Breast epithelium (tissue), 3 donors: Measurements from ENCODE around the gene NRIP2.

ENCODE experiments used
- POLR2A ChIP-seq: fragments of 450-650 bp; IDR thresholded peaks from one replicate; pipeline ENCODE4 v1.6.1; 2016; ENCODE audit warnings: antibody characterized with exemption, mild to moderate bottlenecking, moderate library complexity
- POLR2AphosphoS5 ChIP-seq, 3 donors: sonication (generic); formaldehyde crosslinking; IDR thresholded peaks; one replicate each; pipeline ENCODE4 v1.6.1; 2017; ENCODE audit warnings: antibody characterized with exemption in 3 of 3
- TF ChIP-seq, protein P1 (sequence below), 3 donors: fragments of 450-650 bp; IDR thresholded peaks; one replicate each; pipeline ENCODE4 v1.5.1; 2016 to 2017; ENCODE audit warnings: antibody characterized with exemption in 3 of 3, mild to moderate bottlenecking in 3 of 3, moderate library complexity in 3 of 3

- TF ChIP-seq POLR2AphosphoS5 (IDR thresholded peaks at IDR 0.05) (no peak), POLR2A (no peak)
- TF ChIP-seq, protein P1, sequence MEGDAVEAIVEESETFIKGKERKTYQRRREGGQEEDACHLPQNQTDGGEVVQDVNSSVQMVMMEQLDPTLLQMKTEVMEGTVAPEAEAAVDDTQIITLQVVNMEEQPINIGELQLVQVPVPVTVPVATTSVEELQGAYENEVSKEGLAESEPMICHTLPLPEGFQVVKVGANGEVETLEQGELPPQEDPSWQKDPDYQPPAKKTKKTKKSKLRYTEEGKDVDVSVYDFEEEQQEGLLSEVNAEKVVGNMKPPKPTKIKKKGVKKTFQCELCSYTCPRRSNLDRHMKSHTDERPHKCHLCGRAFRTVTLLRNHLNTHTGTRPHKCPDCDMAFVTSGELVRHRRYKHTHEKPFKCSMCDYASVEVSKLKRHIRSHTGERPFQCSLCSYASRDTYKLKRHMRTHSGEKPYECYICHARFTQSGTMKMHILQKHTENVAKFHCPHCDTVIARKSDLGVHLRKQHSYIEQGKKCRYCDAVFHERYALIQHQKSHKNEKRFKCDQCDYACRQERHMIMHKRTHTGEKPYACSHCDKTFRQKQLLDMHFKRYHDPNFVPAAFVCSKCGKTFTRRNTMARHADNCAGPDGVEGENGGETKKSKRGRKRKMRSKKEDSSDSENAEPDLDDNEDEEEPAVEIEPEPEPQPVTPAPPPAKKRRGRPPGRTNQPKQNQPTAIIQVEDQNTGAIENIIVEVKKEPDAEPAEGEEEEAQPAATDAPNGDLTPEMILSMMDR (IDR thresholded peaks at IDR 0.05): no peak
Measured at GRCh38 chr12:2792671-2793500, 41.9 kb downstream of the NRIP2 start.
